OCI-LY1 (cell line): ENCODE measurements around the gene TAAR5.

Experiments
- H2AFZ ChIP-seq: fragments of 200-600 bp; sonication (generic), shearing (Covaris generic); 2 replicates; pipeline ENCODE4 v1.6.0; 2014; ENCODE audit warnings: antibody characterized with exemption, mild to moderate bottlenecking, low read length
- H3F3A ChIP-seq: fragments of 200-600 bp; sonication (generic), shearing (Covaris generic); 2 replicates; pipeline ENCODE4 v1.6.0; 2014; ENCODE audit warnings: mild to moderate bottlenecking, antibody characterized with exemption, low read length, moderate library complexity; ENCODE audit not compliant: insufficient read depth
- H3K27ac ChIP-seq: fragments of 200-600 bp; sonication (generic); 2 replicates; pipeline ENCODE4 v1.5.1; 2014; ENCODE audit warnings: low read length, mixed run types, mild to moderate bottlenecking, low read depth; ENCODE audit not compliant: poor library complexity, severe bottlenecking
- H3K27me3 ChIP-seq: fragments of 200-600 bp; sonication (generic); 2 replicates; pipeline ENCODE4 v1.6.0; 2014; ENCODE audit warnings: antibody characterized with exemption, mild to moderate bottlenecking, low read length, moderate library complexity; ENCODE audit not compliant: insufficient read depth
- H3K36me3 ChIP-seq: fragments of 200-600 bp; sonication (generic); 2 replicates; pipeline ENCODE4 v1.6.1; 2014; ENCODE audit warnings: mild to moderate bottlenecking, antibody characterized with exemption, low read length, moderate library complexity, mixed read lengths; ENCODE audit not compliant: insufficient read depth
- H3K4me1 ChIP-seq: fragments of 200-600 bp; sonication (generic); 2 replicates; pipeline ENCODE4 v1.5.1; 2014; ENCODE audit warnings: mild to moderate bottlenecking, low read length, moderate library complexity; ENCODE audit not compliant: insufficient read depth, severe bottlenecking
- H3K4me2 ChIP-seq: fragments of 200-600 bp; sonication (generic), shearing (Covaris generic); 2 replicates; pipeline ENCODE4 v1.6.1; 2014; ENCODE audit warnings: low read length
- H3K4me3 ChIP-seq: fragments of 200-600 bp; sonication (generic); 2 replicates; pipeline ENCODE4 v1.5.1; 2014; ENCODE audit warnings: low read length, low read depth, mild to moderate bottlenecking, mixed read lengths; ENCODE audit not compliant: poor library complexity, severe bottlenecking
- H3K79me2 ChIP-seq: fragments of 200-600 bp; shearing (Covaris generic); 2 replicates; pipeline ENCODE4 v1.6.1; 2016; ENCODE audit warnings: mixed run types, low read length, mixed read lengths; ENCODE audit not compliant: insufficient read depth
- H3K9ac ChIP-seq: fragments of 200-600 bp; sonication (generic), shearing (Covaris generic); 2 replicates; pipeline ENCODE4 v1.6.1; 2014; ENCODE audit warnings: mild to moderate bottlenecking, low read length, mixed read lengths
- H3K9me2 ChIP-seq: fragments of 200-600 bp; sonication (generic), shearing (Covaris generic); 2 replicates; pipeline ENCODE4 v1.6.1; 2014; ENCODE audit warnings: low read depth, mild to moderate bottlenecking, low read length, mixed read lengths
- H3K9me3 ChIP-seq: fragments of 200-600 bp; shearing (Covaris generic); 2 replicates; pipeline ENCODE4 v1.6.1; 2014; ENCODE audit warnings: low read length, mixed read lengths
- H4K20me1 ChIP-seq: fragments of 200-600 bp; sonication (generic), shearing (Covaris generic); 2 replicates; pipeline ENCODE4 v1.6.0; 2016; ENCODE audit warnings: mild to moderate bottlenecking, low read length; ENCODE audit not compliant: insufficient read depth
- EZH2 ChIP-seq: fragments of 200-600 bp; sonication (generic), shearing (Covaris generic); IDR thresholded peaks from 2 replicates; pipeline ENCODE4 v1.8.0; 2017; ENCODE audit warnings: borderline replicate concordance, mixed run types, mild to moderate bottlenecking, antibody characterized with exemption, low read length, moderate library complexity, mixed read lengths
- TF ChIP-seq, protein P1 (sequence below): fragments of 200-600 bp; sonication (generic), shearing (Covaris generic); IDR thresholded peaks from 2 replicates; pipeline ENCODE4 v1.5.1; 2017; ENCODE audit warnings: mild to moderate bottlenecking, antibody characterized with exemption, low read length, moderate library complexity, mixed read lengths

TAAR5 gene

GRCh38 chr6:132551214-132551613 is 38.3 kb downstream of the TAAR5 start:
- H3F3A ChIP-seq, result no peaks in the 10 kb centered on the region
- no peaks in the 10 kb centered on the region for H3K4me1 ChIP-seq
- no peaks in the 10 kb centered on the region for H3K9me3 ChIP-seq
- no peak overlapping the region for H3K4me2 ChIP-seq
- H3K4me3 ChIP-seq, result no peak overlapping the region
- no peaks in the 10 kb centered on the region for H3K36me3 ChIP-seq
- no peak for TF ChIP-seq EZH2
- TF ChIP-seq, protein P1, sequence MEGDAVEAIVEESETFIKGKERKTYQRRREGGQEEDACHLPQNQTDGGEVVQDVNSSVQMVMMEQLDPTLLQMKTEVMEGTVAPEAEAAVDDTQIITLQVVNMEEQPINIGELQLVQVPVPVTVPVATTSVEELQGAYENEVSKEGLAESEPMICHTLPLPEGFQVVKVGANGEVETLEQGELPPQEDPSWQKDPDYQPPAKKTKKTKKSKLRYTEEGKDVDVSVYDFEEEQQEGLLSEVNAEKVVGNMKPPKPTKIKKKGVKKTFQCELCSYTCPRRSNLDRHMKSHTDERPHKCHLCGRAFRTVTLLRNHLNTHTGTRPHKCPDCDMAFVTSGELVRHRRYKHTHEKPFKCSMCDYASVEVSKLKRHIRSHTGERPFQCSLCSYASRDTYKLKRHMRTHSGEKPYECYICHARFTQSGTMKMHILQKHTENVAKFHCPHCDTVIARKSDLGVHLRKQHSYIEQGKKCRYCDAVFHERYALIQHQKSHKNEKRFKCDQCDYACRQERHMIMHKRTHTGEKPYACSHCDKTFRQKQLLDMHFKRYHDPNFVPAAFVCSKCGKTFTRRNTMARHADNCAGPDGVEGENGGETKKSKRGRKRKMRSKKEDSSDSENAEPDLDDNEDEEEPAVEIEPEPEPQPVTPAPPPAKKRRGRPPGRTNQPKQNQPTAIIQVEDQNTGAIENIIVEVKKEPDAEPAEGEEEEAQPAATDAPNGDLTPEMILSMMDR, result no peak
- H3K27me3 ChIP-seq, result no peaks in the 10 kb centered on the region
- no peak overlapping the region for H3K9ac ChIP-seq
- no peaks in the 10 kb centered on the region for H3K79me2 ChIP-seq
- no peaks in the 10 kb centered on the region for H4K20me1 ChIP-seq
- H3K27ac ChIP-seq, result no peak overlapping the region
- H3K9me2 ChIP-seq, result no peaks in the 10 kb centered on the region
- no peak overlapping the region for H2AFZ ChIP-seq

DNA sequence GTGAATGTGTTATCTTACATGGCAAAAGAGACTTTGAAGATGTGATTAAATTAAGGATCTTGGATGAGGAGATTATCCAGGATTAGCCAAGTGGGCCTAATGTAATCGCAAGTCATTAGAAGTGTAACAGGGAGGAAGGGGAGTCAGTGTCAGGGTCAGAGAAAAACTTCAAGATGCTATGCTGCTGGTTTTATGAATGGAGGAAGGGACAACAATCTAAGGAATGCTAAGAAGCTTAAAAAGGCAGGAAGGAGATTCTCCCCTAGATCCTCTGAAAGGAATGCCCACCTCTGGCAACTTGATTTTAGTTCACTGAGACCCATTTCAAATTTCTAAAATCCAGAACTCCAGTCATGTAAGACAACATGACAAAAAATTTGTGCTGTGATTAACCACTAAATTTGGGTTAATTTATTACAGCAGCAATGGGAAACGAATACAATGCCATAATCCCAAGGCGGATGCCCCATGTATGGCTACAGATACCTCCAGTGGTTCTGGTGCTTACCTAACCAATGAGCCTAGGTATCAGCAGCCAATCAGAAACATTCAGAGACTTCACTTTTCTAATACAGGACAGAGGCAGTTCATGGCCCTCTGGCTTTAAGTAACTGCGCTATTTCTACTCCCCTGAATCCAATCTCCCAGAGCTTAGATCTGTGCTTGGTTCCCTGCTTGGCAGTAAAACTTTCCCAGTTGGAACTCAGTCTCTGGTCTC is 40.6 kb downstream of the TAAR5 start:
- Histone ChIP-seq H2AFZ (no peak overlapping the region), H3K9ac (no peak overlapping the region), H3K4me1 (no peaks in the 10 kb centered on the region), H4K20me1 (no peaks in the 10 kb centered on the region), H3F3A (no peaks in the 10 kb centered on the region), H3K9me2 (no peaks in the 10 kb centered on the region), H3K79me2 (no peaks in the 10 kb centered on the region), H3K9me3 (no peaks in the 10 kb centered on the region), H3K27me3 (no peaks in the 10 kb centered on the region), H3K27ac (no peak overlapping the region), H3K4me3 (no peak overlapping the region), H3K4me2 (no peak overlapping the region), H3K36me3 (no peaks in the 10 kb centered on the region)
- TF ChIP-seq, protein P1, result no peak
- TF ChIP-seq EZH2, result no peak

- no peaks in the 10 kb centered on the region for H3K79me2 ChIP-seq
- no peaks in the 10 kb centered on the region for H3K9me2 ChIP-seq
- H4K20me1 ChIP-seq, result no peaks in the 10 kb centered on the region
- no peak overlapping the region for H2AFZ ChIP-seq
- H3K4me1 ChIP-seq, result no peaks in the 10 kb centered on the region
- H3K9ac ChIP-seq, result no peak overlapping the region
- H3K36me3 ChIP-seq, result no peaks in the 10 kb centered on the region
- H3K27me3 ChIP-seq, result no peaks in the 10 kb centered on the region
- TF ChIP-seq, protein P1, result no peak
- no peak for TF ChIP-seq EZH2
- H3F3A ChIP-seq, result no peaks in the 10 kb centered on the region
- no peaks in the 10 kb centered on the region for H3K9me3 ChIP-seq
- H3K27ac ChIP-seq, result no peak overlapping the region
- H3K4me3 ChIP-seq, result no peak overlapping the region
- H3K4me2 ChIP-seq, result no peak overlapping the region
These were observed 44.7 kb downstream of the TAAR5 start for GRCh38 chr6:132544826-132545225.
